Activated CD8-positive, alpha-beta T cell treated with anti-CD3 and anti-CD28 coated beads for 36 hours (primary cell): ENCODE data around the gene TMEM42. TPM values are rescaled to one million over a fixed set of nuclear protein-coding genes. Genes with fewer than 3 reads are reported as not detected.

ENCODE experiments used
- ATAC-seq: fragments of 200-7000 bp; cut with Tn5 transposase; one replicate; pipeline ENCODE4 v1.10.0; 2021; ENCODE audit warnings: mild to moderate bottlenecking, moderate library complexity
- CTCF ChIA-PET: fragments of 350-600 bp; sonication (Branson Sonifier 250); formaldehyde crosslinking; loops from one replicate; lab custom pipeline; 2021; ENCODE audit warnings: antibody characterized with exemption; lab: Charles Lee
- POLR2A ChIA-PET: fragments of 350-600 bp; sonication (Branson Sonifier 250); formaldehyde crosslinking; loops from one replicate; lab custom pipeline; 2021; ENCODE audit warnings: antibody characterized with exemption; lab: Charles Lee
- DNase-seq: peaks from one replicate; pipeline ENCODE4 v3.0.0-alpha.2; 2020
- H3K27ac Mint-ChIP-seq: one replicate; pipeline ENCODE4 v1.8.0; 2021; ENCODE audit warnings: mild to moderate bottlenecking, mixed read lengths
- H3K27me3 Mint-ChIP-seq: one replicate; pipeline ENCODE4 v1.8.0; 2021; ENCODE audit warnings: mixed read lengths
- H3K36me3 Mint-ChIP-seq: one replicate; pipeline ENCODE4 v1.8.0; 2021; ENCODE audit warnings: low read depth, mixed read lengths
- H3K4me1 Mint-ChIP-seq: one replicate; pipeline ENCODE4 v1.8.0; 2021; ENCODE audit warnings: low read depth, mixed read lengths
- H3K4me3 Mint-ChIP-seq: one replicate; pipeline ENCODE4 v1.8.0; 2021; ENCODE audit warnings: mild to moderate bottlenecking, moderate library complexity, mixed read lengths
- H3K9me3 Mint-ChIP-seq: one replicate; pipeline ENCODE4 v1.8.0; 2021; ENCODE audit warnings: mixed read lengths
- CTCF ChIP-seq: fragments of 200-600 bp; IDR thresholded peaks from one replicate; pipeline ENCODE4 v1.8.0; 2022; ENCODE audit warnings: antibody characterized with exemption, mild to moderate bottlenecking
- intact Hi-C: fragments of 100-400 bp; cut with micrococcal nuclease; formaldehyde crosslinking; loops from one replicate; pipeline ENCODE4 v1.10.0; 2022
- total RNA-seq, 2 experiments: library from RNA; stranded (reverse); gene quantifications; one replicate each; pipeline ENCODE4 v1.2.3, GENCODE V29; 2021

The TMEM42 gene
- total RNA-seq, 2 experiments from 2014 or later: 11.3 to 11.8 TPM

DNA sequence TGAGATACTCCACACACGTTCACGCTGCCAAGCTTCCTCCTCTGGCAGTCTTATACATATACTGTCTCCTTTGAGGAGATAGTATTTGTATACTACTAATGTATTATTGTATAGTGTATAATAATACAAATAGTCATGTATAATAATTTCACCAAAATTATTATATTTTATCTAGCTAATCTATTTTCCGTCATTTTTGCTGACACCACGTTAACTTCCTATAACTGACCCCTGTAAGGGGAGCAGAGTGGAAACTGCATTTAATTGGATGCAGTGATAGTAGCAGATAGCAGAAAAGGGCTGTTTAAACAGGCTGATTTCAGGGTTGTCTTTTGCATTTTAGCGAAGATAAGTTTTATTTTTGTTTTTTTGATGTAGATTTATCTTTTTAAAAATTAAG, 30.5 kb upstream of the TMEM42 start:
- peaks cover 41% of the 10 kb centered on the region for H3K36me3 Mint-ChIP-seq
- CTCF ChIA-PET: interaction anchor here (0.9 to 2.2 kb wide), 3 partner anchors 26 to 298 kb away, joined by 3 to 7 read pairs (median 3); no protein-coding TSS in a partner anchor
- intact Hi-C loops: no loop called here

GRCh38 chr3:44832032-44832431, 29.7 kb upstream of the TMEM42 start:
- ATAC-seq: no peak
- Mint-ChIP-seq H3K4me3 (no peak overlapping the region), H3K27me3 (no peaks in the 10 kb centered on the region), H3K27ac (no peak overlapping the region), H3K9me3 (peaks cover 10% of the 10 kb centered on the region), H3K36me3 (peaks cover 47% of the 10 kb centered on the region), H3K4me1 (no peaks in the 10 kb centered on the region)
- ChIA-PET POLR2A (interaction anchor here (1.0 kb wide), 1 partner anchor 72 kb away, joined by 3 read pairs; no protein-coding TSS in a partner anchor), CTCF (interaction anchor here (0.9 to 2.2 kb wide), 4 partner anchors 13 to 299 kb away, joined by 3 to 7 read pairs (median 4); no protein-coding TSS in a partner anchor)
- intact Hi-C loops: no loop called here
- DNase-seq: no peak
- TF ChIP-seq CTCF: no peak

More for the DNA sequence above, 30.5 kb upstream of the TMEM42 start:
- DNase-seq: no peak
- no peaks in the 10 kb centered on the region for H3K4me1 Mint-ChIP-seq
- peaks cover 3% of the 10 kb centered on the region for H3K9me3 Mint-ChIP-seq
- no peak overlapping the region for H3K27ac Mint-ChIP-seq
- H3K4me3 Mint-ChIP-seq: no peak overlapping the region
- H3K27me3 Mint-ChIP-seq: no peaks in the 10 kb centered on the region
- ATAC-seq: no peak
- POLR2A ChIA-PET: no interaction called here
- TF ChIP-seq CTCF: no peak

DNA sequence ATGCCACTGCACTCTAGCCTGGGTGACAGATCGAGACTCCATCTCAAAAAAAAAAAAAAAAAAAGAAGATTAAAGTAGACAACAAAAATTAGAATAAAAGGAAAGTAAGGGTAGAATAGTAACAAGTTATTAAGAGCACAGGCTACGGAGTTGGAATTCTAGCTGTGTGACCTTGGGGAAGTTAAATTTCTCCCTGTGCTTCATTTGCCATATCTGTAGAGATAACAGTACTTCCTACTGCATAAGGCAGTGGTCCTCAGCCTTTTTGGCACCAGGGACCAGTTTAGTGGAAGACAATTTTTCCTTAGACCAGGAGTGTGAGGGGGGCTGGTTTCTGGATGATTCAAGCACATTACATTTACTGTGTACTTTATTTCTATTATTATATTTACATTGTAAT, 28.7 kb upstream of the TMEM42 start:
- Mint-ChIP-seq H3K36me3 (peaks cover 49% of the 10 kb centered on the region), H3K4me1 (no peaks in the 10 kb centered on the region), H3K9me3 (peaks cover 10% of the 10 kb centered on the region), H3K4me3 (no peak overlapping the region), H3K27me3 (no peaks in the 10 kb centered on the region), H3K27ac (no peak overlapping the region)
- no peak for TF ChIP-seq CTCF
- intact Hi-C loops: no loop called here
- ChIA-PET CTCF (no interaction called here), POLR2A (interaction anchor here (1.0 kb wide), 1 partner anchor 73 kb away, joined by 3 read pairs; no protein-coding TSS in a partner anchor)
- no peak for DNase-seq
- ATAC-seq: no peak

- no peak for TF ChIP-seq CTCF
- peaks cover 51% of the 10 kb centered on the region for H3K36me3 Mint-ChIP-seq
- H3K4me3 Mint-ChIP-seq: no peak overlapping the region
- no peaks in the 10 kb centered on the region for H3K4me1 Mint-ChIP-seq
- ATAC-seq: no peak
- H3K9me3 Mint-ChIP-seq: peaks cover 12% of the 10 kb centered on the region
- no peaks in the 10 kb centered on the region for H3K27me3 Mint-ChIP-seq
- intact Hi-C loops: no loop called here
- CTCF ChIA-PET: no interaction called here
- POLR2A ChIA-PET: no interaction called here
- H3K27ac Mint-ChIP-seq: no peak overlapping the region
- DNase-seq: no peak
Measured at GRCh38 chr3:44833394-44833793, 28.3 kb upstream of the TMEM42 start.

DNA sequence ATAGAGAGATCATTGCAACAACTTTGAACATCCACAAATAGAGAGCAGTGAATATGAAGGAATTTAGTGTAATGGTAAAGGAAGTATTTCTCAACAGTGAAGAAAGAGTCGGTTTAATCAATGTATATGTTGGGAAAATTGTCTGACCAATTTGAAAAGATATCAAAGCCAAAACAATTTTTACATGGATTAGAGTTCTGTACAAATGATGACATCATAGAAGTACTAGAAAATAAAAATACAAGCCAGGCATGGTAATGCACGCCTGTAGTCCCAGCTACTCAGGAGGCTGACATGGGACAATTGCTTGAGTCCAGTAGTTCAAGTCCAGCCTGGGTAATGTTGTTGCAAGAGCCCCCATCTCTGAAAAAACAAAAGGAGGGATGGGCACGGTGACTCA, 26.0 kb upstream of the TMEM42 start:
- no peak for TF ChIP-seq CTCF
- Mint-ChIP-seq H3K4me1 (no peaks in the 10 kb centered on the region), H3K27me3 (no peaks in the 10 kb centered on the region), H3K9me3 (peaks cover 12% of the 10 kb centered on the region), H3K27ac (no peak overlapping the region), H3K4me3 (no peak overlapping the region), H3K36me3 (peaks cover 54% of the 10 kb centered on the region)
- ATAC-seq (no peak), DNase-seq (no peak)
- POLR2A ChIA-PET: no interaction called here
- CTCF ChIA-PET: no interaction called here
- intact Hi-C loops: no loop called here
